ENCODE measurements around the gene CCAR1.
"Not testable (repeated sequence)": the region's sequence is repeated elsewhere in the genome, so short reads cannot be mapped to it uniquely, and the experiment has no call there.

The CCAR1 gene

GRCh38 chr10:68826764-68827591, 105.9 kb downstream of the CCAR1 start, which contains the start of gene STOX1:
Gene STOX1, plus strand, starts transcription at chr10:68827531. Its CDS starts 93 bp downstream, at chr10:68827624.
- TF ChIP-seq EZH2phosphoT487 (IDR thresholded peaks at IDR 0.05; ENCODE audit: borderline replicate concordance, low read length) (no peak), CTCF (IDR thresholded peaks at IDR 0.05; ENCODE audit: low read depth, low read length, poor library complexity, severe bottlenecking) (no peak)
- Histone ChIP-seq H3K4me3 (ENCODE audit: low read length) (peak within 1 kb of the TSS; percentile 87), H3K27ac (ENCODE audit: low read depth, low read length) (no peak within 1 kb of the TSS), H3F3A (ENCODE audit: control insufficient read depth, insufficient read depth) (peaks cover 2% of the 10 kb centered on the region; the same call in 1 of the 2 replicates), H3K27me3 (ENCODE audit: control insufficient read depth, low read length) (peaks cover 19% of the 10 kb centered on the region), H3K4me1 (ENCODE audit: control insufficient read depth, low read length) (peaks cover 10% of the 10 kb centered on the region), H3K9me2 (replicated peaks; ENCODE audit: control insufficient read depth, low read length) (no peaks in the 10 kb centered on the region), H3K36me3 (ENCODE audit: control insufficient read depth, low read length) (no peaks in the 10 kb centered on the region), H4K20me1 (ENCODE audit: control insufficient read depth, insufficient read depth, low read depth, low read length) (no peaks in the 10 kb centered on the region), H3K79me2 (ENCODE audit: control insufficient read depth, low read length) (no peaks in the 10 kb centered on the region), H3K9me3 (ENCODE audit: control insufficient read depth, insufficient read depth, low read length) (no peaks in the 10 kb centered on the region), H3K4me2 (ENCODE audit: low read length) (peak within 1 kb of the TSS; percentile 99)

- H3K36me3 ChIP-seq (ENCODE audit: control insufficient read depth, low read length); H3K9me2 ChIP-seq (replicated peaks; ENCODE audit: control insufficient read depth, low read length); H3F3A ChIP-seq (ENCODE audit: control insufficient read depth, insufficient read depth); H3K27ac ChIP-seq (ENCODE audit: low read depth, low read length); H3K79me2 ChIP-seq (ENCODE audit: control insufficient read depth, low read length); H3K9me3 ChIP-seq (ENCODE audit: control insufficient read depth, insufficient read depth, low read length); H4K20me1 ChIP-seq (ENCODE audit: control insufficient read depth, insufficient read depth, low read depth, low read length): not testable (repeated sequence)
- H3K4me2 ChIP-seq (ENCODE audit: low read length) = peak overlapping the region; percentile 99
- H3K27me3 ChIP-seq (ENCODE audit: control insufficient read depth, low read length) = peaks cover 19% of the 10 kb centered on the region
- H3K4me3 ChIP-seq (ENCODE audit: low read length) = peak overlapping the region; percentile 87
- H3K4me1 ChIP-seq (ENCODE audit: control insufficient read depth, low read length) = peaks cover 10% of the 10 kb centered on the region
Measured at GRCh38 chr10:68827592-68827959, 106.5 kb downstream of the CCAR1 start.

- H4K20me1 ChIP-seq (ENCODE audit: control insufficient read depth, insufficient read depth, low read depth, low read length); H3F3A ChIP-seq (ENCODE audit: control insufficient read depth, insufficient read depth); H3K36me3 ChIP-seq (ENCODE audit: control insufficient read depth, low read length); H3K79me2 ChIP-seq (ENCODE audit: control insufficient read depth, low read length); H3K9me2 ChIP-seq (replicated peaks; ENCODE audit: control insufficient read depth, low read length); H3K9me3 ChIP-seq (ENCODE audit: control insufficient read depth, insufficient read depth, low read length); H3K27ac ChIP-seq (ENCODE audit: low read depth, low read length): not testable (repeated sequence)
- Histone ChIP-seq H3K4me2 (ENCODE audit: low read length) (peak overlapping the region; percentile 66), H3K27me3 (ENCODE audit: control insufficient read depth, low read length) (peaks cover 19% of the 10 kb centered on the region), H3K4me1 (ENCODE audit: control insufficient read depth, low read length) (peaks cover 10% of the 10 kb centered on the region), H3K4me3 (ENCODE audit: low read length) (peak overlapping the region; percentile 61)
Measured at GRCh38 chr10:68828083-68828601, 107.1 kb downstream of the CCAR1 start.

- Histone ChIP-seq H3K9me3 (ENCODE audit: control insufficient read depth, insufficient read depth, low read length) (no peaks in the 10 kb centered on the region), H3K27me3 (ENCODE audit: control insufficient read depth, low read length) (peaks cover 20% of the 10 kb centered on the region), H3K4me3 (ENCODE audit: low read length) (peak overlapping the region; percentile 61; the same call in 1 of the 2 replicates), H3K4me1 (ENCODE audit: control insufficient read depth, low read length) (peaks cover 10% of the 10 kb centered on the region), H4K20me1 (ENCODE audit: control insufficient read depth, insufficient read depth, low read depth, low read length) (no peaks in the 10 kb centered on the region), H3K4me2 (ENCODE audit: low read length) (peak overlapping the region; percentile 66), H3K36me3 (ENCODE audit: control insufficient read depth, low read length) (no peaks in the 10 kb centered on the region), H3K27ac (ENCODE audit: low read depth, low read length) (no peak overlapping the region), H3K9me2 (replicated peaks; ENCODE audit: control insufficient read depth, low read length) (no peaks in the 10 kb centered on the region), H3K79me2 (ENCODE audit: control insufficient read depth, low read length) (no peaks in the 10 kb centered on the region), H3F3A (ENCODE audit: control insufficient read depth, insufficient read depth) (peaks cover 2% of the 10 kb centered on the region; the same call in 1 of the 2 replicates)
- TF ChIP-seq EZH2phosphoT487 (IDR thresholded peaks at IDR 0.05; ENCODE audit: borderline replicate concordance, low read length) = no peak
- no peak for TF ChIP-seq CTCF (IDR thresholded peaks at IDR 0.05; ENCODE audit: low read depth, low read length, poor library complexity, severe bottlenecking)
Measured at GRCh38 chr10:68828833-68829232, 107.8 kb downstream of the CCAR1 start.
